Cardiac muscle cell (in vitro differentiated cells and primary cell): ENCODE measurements around the gene CAMTA2. TPM values are rescaled to one million over a fixed set of nuclear protein-coding genes. Genes with fewer than 3 reads are reported as not detected.

Experiments
- DNase-seq, 2 donors: peaks; one replicate each; pipeline versions ENCODE4 v3.0.0 to v3.0.0-alpha.2; 2010 to 2017; ENCODE audit warnings: low read depth in 1 of 2, low spot score in 1 of 2
- H3K27ac ChIP-seq: fragments of 200-600 bp; sonication (generic); 2 replicates; pipeline ENCODE4 v1.5.1; 2016
- H3K27me3 ChIP-seq: fragments of 200-600 bp; sonication (generic); 2 replicates; pipeline ENCODE4 v1.6.0; 2016; ENCODE audit warnings: control low read depth
- H3K36me3 ChIP-seq: fragments of 200-600 bp; sonication (generic); 2 replicates; pipeline ENCODE4 v1.5.1; 2016; ENCODE audit warnings: control low read depth
- H3K4me1 ChIP-seq: fragments of 200-600 bp; sonication (generic); 2 replicates; pipeline ENCODE4 v1.8.1; 2017; ENCODE audit warnings: low read depth, mild to moderate bottlenecking, mixed run types
- H3K4me3 ChIP-seq: fragments of 200-600 bp; sonication (generic); 2 replicates; pipeline ENCODE4 v1.5.1; 2016; ENCODE audit warnings: mild to moderate bottlenecking
- H3K9me3 ChIP-seq: fragments of 200-600 bp; sonication (generic); 2 replicates; pipeline ENCODE4 v1.5.1; 2017; ENCODE audit warnings: low read depth, mild to moderate bottlenecking, control low read depth
- polyA plus RNA-seq: library from polyadenylated mRNA; unstranded; fragments of >200 nt; fragmentation: Nextera tagmentation; extraction: Ambion mirVana; gene quantifications from 2 replicates; pipeline ENCODE4 v1.2.1, GENCODE V29; 2016
- total RNA-seq: library from RNA; depleted of rRNA; stranded (reverse); fragments of >200 nt; gene quantifications from 2 replicates; pipeline ENCODE4 v1.2.3, GENCODE V29; 2016
- TF ChIP-seq, protein P1 (sequence below): IDR thresholded peaks from 2 replicates; pipeline ENCODE4 v1.5.1; 2012; ENCODE audit warnings: low read depth, mild to moderate bottlenecking, low read length

CAMTA2 gene
- total and polyA plus RNA-seq, 2 experiments from 2014 or later, result 11.6 to 18.3 TPM

DNA sequence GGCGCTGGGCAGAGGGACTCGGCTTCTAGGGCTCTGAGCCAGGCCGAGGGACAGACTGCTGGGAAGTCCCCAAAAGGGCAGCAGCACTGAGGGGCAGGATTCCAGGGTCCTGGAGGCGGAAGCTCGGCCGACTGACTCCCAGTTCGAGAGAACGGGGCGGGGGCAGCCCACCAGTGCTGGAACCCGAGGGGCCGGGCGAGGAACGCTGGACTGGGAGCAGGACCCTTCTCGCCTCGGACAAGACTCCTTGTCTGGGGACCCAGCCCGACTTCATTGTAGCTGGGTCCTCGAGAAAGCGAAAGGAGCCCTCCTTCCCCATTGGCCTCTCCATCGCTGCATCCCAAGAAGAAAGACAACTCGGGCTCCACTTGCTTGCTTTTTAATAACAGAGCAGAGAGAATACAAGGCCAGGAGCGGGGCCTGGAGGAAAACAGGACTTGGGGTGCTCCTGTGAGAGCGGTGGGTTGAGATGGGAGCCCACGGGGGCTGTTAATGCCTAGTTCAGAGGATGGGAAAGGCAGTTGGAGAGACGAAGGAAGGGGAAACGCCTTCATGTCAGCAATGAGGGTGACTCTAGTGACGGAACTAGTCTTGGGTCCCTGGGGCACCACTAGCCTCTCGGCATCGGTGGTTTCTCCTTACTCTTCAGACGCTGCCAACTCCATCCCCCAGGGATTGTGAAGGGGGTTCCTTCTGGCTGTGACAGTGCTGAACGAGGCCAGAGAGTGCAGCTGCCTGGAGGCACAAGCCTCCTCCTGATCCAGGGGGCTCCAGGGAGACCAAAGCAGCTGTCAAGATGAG, 492 bp upstream of the CAMTA2 start:
- peak overlapping the region; percentile 44 for H3K27ac ChIP-seq
- H3K36me3 ChIP-seq, result no peaks in the 10 kb centered on the region
- H3K27me3 ChIP-seq, result no peaks in the 10 kb centered on the region
- H3K9me3 ChIP-seq, result no peaks in the 10 kb centered on the region
- H3K4me1 ChIP-seq, result peaks cover 11% of the 10 kb centered on the region
- peak in 1 of 2 donors; percentile 31 for DNase-seq
- H3K4me3 ChIP-seq, result peak overlapping the region; percentile 58
- TF ChIP-seq, protein P1, sequence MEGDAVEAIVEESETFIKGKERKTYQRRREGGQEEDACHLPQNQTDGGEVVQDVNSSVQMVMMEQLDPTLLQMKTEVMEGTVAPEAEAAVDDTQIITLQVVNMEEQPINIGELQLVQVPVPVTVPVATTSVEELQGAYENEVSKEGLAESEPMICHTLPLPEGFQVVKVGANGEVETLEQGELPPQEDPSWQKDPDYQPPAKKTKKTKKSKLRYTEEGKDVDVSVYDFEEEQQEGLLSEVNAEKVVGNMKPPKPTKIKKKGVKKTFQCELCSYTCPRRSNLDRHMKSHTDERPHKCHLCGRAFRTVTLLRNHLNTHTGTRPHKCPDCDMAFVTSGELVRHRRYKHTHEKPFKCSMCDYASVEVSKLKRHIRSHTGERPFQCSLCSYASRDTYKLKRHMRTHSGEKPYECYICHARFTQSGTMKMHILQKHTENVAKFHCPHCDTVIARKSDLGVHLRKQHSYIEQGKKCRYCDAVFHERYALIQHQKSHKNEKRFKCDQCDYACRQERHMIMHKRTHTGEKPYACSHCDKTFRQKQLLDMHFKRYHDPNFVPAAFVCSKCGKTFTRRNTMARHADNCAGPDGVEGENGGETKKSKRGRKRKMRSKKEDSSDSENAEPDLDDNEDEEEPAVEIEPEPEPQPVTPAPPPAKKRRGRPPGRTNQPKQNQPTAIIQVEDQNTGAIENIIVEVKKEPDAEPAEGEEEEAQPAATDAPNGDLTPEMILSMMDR, result no peak

DNA sequence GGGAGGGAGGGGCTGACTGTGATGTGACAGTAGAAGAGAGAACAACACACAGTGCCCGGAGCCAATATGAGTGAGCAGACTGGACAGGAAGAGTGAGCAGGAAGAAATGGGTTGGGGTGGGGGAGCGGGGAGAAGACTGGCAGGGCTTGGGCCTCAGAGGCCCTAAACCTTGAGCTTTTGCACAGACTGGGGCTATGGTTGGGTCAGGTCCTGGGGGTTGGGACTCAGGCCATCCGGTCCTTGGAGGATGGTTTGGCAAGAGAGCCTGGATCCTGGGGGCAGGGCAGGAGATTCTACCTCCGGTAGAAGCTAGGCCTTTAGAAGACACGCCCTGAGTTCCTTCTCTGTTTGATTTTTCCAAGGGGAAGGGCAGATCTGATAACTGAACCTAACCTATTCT, 1.1 kb downstream of the CAMTA2 start:
- Histone ChIP-seq H3K27me3 (no peaks in the 10 kb centered on the region), H3K27ac (peak overlapping the region; percentile 44), H3K9me3 (no peaks in the 10 kb centered on the region), H3K36me3 (no peaks in the 10 kb centered on the region), H3K4me3 (peak overlapping the region; percentile 58), H3K4me1 (peaks cover 11% of the 10 kb centered on the region)
- TF ChIP-seq, protein P1, result no peak
- peak in 1 of 2 donors; percentile 30 for DNase-seq

DNA sequence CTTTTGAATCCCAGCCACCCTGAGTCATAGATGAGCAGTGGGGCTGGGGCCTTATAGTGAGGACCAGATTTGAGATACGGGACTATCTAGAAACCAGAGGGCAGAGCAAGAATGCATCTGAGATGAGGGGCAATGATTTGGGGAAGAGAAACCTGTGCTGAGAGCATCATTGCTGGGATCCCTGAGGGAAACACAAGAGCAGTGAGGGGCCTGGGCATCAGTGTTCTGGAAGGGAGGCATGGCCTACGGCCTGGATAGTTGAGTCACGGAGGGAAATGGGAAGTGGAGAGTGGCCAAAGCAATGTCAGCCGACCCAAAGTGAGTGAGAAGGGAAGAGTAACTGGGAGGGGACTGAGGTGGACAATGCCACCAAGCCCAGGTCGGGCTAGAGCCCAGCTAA, 5.2 kb downstream of the CAMTA2 start:
- H3K4me3 ChIP-seq, result no peak overlapping the region
- H3K27ac ChIP-seq, result no peak overlapping the region
- H3K9me3 ChIP-seq, result no peaks in the 10 kb centered on the region
- H3K4me1 ChIP-seq, result peaks cover 10% of the 10 kb centered on the region
- no peaks in the 10 kb centered on the region for H3K27me3 ChIP-seq
- H3K36me3 ChIP-seq, result peaks cover under 1% of the 10 kb centered on the region
- TF ChIP-seq, protein P1, result no peak
- no peak for DNase-seq

DNA sequence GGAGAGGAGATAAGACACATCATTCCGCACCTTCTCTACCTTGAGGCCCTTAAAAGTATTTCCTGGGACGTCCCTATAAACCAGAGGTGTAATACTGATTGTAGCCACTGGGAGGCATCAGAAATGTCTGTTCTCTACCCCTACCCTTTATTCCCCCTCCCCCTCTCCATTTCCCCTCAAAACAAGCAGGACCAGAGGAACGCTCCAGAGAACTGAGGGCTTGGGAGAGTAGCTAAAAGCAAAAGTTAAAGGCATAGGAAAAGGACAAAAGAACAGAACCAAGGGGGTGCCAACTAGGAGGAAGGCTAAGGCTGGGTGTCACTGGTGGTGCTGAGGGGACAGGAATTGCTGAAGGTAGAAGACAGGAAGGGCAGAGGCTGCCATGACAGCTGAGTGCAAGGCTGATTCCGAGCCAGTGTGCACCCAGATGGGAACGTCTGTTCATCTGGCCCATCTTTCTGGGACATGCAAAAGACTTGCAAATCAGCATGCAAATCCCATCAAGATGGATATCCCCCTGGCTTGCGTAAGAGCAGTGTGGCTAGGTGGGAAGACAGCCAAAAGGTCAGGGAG, 6.7 kb downstream of the CAMTA2 start:
- peak; percentile 76 to 87 for DNase-seq
- Histone ChIP-seq H3K27me3 (no peaks in the 10 kb centered on the region), H3K36me3 (peaks cover 6% of the 10 kb centered on the region), H3K9me3 (no peaks in the 10 kb centered on the region), H3K4me3 (no peak overlapping the region), H3K27ac (no peak overlapping the region), H3K4me1 (peaks cover 5% of the 10 kb centered on the region)
- TF ChIP-seq, protein P1, result peak; percentile 72

DNA sequence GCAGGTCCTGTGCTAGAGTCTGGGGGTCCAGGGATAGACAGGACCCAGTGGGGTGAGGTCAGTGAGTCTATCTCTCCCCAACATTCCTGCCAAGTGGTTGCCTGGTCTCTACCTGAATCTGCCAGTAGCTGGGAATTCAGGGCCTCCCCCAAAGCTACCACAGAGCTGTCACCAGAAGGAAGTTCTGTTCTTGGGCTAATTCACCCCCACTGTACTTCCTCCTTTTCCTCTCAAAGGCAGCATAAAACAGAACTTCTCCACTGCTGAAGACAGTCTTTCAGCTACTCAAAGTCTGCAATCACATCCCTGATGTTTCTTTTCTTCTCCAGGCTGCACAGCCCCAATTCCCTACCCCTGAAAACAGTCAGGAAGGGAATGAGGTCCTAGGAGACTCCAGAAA, 8.7 kb downstream of the CAMTA2 start:
- H3K4me1 ChIP-seq, result peaks cover 10% of the 10 kb centered on the region
- TF ChIP-seq, protein P1, result no peak
- no peak overlapping the region for H3K27ac ChIP-seq
- DNase-seq, result no peak
- no peak overlapping the region for H3K4me3 ChIP-seq
- H3K27me3 ChIP-seq, result no peaks in the 10 kb centered on the region
- peaks cover 6% of the 10 kb centered on the region for H3K36me3 ChIP-seq
- no peaks in the 10 kb centered on the region for H3K9me3 ChIP-seq
